HL-60/S4 (cell line): Measurements from ENCODE around the gene CTIF.

Experiments
- in situ Hi-C: fragments of 300-500 bp; cut with MboI; formaldehyde crosslinking; loops from 2 replicates; pipeline ENCODE4 v1.14.3; 2022; ENCODE audit warnings: low sequenced_read_pairs

CTIF gene

DNA sequence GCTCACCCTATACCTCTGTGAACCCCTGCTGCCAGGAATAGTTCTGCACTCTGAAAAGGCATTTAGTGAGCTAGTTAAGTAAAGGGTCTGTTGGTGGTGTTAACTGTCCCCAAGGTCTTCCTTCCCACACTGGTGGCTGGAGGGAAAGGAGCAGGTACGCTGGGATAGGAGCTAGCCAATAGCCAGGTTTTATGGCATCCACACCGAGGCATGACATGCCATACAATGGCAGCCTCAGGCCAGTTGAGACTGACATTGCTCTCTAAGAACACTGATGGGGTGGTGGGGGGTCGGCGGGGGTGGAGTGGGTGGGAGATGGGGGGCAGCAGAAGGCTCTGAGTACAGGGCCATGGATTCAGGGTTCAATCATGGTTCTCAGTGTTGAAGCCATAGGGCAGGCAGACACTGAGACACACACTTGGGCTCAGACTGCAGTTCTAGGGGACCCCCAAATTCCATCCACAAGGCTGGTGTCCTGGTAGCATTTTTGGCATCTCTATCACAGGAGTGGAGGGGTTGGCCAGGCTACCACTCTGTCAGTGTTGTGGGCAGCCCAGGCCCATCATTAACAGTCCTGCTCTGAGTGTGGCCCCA, 136.0 kb downstream of the CTIF start:
- in situ Hi-C loops, result loop anchor here (25.0 kb wide), 1 partner anchor 562 kb away; no protein-coding TSS in a partner anchor

DNA sequence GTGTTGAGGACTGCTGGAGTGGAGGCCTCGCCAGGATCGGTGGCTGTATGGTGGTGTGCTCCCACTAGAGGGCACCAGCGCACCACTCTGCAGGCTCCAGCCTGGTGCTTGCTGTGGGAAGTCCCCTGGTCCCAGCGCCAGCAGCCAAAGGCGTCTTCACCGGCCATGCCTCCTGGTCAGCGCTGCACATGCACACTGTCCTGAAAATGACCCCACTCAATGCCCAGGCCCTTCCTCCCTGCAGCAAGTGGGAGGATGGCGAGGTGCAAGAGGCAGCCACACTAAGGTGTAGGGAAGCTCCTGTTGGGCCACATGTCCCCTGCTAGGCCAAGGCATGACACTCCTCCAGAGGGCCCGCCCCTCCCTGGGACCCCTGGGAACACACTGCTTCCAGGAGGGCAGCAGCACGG, 136.5 kb downstream of the CTIF start:
- in situ Hi-C loops, result no loop called here

- in situ Hi-C loops, result no loop called here
These were observed 137.1 kb downstream of the CTIF start for GRCh38 chr18:48675912-48676311.

DNA sequence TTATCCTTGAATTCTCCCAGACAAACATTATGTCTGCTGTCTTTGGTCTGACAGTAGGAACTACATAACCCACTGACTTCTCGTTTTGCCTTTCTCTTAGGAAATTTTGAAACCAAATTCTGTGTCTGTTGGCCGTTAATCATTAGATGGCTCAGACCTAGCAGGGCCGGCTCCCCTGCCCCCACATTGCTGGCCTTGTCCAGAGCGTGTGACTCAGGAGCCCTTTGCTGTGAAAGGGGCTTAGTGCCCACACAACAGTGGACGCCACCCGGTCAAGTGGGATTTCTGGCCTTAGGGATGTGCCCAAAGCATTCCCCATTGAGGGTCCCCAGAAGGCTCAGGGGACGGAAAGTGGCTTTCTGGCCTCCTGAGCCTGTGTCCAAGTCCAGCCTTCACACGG, 137.5 kb downstream of the CTIF start:
- in situ Hi-C loops, result no loop called here

DNA sequence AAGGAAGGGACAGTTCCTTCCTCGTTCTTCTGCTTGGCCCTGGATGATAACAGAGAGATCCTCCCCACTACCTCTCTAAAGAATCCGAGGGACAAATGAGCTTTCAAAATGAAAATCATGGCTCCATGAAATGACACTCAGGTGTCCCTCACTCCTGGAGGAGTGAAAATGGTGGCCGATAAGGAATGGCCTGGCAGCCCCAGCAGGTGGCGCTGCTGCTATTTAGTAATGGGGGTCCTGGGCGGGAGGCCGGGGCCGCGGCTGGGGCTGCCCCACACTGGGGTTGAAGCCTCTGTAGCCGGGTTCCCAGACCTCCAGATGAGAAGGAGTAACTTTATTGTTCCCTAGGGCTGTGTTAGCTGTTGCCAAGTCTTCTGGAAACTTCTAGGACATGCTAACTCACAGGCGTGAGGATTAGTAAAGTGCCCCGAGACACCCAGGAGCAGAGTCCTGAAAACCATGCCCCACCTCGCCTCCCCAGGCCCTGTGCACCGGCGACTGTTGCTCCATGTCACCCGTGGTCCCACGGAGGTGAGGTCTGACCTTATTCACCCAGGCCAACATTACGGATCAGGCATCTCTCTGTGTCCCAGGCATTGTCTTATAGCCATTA, 138.0 kb downstream of the CTIF start:
- in situ Hi-C loops, result no loop called here

DNA sequence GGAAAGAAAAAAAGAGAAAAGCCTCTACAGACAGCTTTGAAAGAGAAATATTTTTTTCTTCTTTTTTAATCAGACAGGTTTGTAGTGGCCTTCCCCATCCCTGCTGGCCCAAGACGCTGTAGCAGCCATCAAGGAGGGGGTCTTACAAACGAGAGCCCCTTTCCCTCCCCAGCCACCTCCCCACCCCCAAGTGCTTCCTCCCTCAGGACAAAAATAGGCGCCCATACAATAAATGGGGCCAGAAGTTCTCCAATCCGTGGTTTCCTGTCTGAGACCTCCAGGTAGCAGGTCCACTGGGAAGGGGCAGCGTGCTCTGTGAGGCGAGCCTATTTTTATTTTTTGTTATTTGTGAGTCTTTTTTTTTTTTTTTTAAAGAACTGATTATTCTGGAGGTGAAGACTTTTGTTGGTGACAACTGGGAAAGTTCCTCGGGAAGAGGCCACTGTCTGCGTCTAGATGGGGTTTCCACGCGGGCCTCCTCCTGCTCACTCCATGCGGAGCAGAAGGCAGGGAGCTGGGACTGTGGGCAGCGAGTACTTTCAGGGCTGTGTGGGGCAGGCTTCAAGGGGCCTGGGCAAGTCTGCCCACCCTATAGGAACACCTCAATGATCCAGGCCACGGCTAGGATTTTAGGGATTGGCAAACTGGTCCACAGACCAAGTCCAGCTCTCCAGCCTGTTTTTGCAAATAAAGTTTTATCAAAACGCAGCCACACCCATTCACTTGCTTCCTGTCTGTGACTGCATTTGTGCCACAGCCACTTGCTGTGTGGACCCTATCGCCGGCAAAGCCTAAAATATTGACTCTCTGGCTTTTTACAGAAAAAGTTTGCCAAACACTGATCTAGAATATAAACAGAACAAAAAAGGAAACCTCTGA, 139.6 kb downstream of the CTIF start:
- in situ Hi-C loops, result no loop called here

GRCh38 chr18:48679236-48679635, 140.4 kb downstream of the CTIF start:
- in situ Hi-C loops, result no loop called here

GRCh38 chr18:48680339-48681250, 141.8 kb downstream of the CTIF start:
- in situ Hi-C loops, result no loop called here

- in situ Hi-C loops, result no loop called here
These were observed 143.9 kb downstream of the CTIF start for GRCh38 chr18:48682768-48683167.

- in situ Hi-C loops, result no loop called here
These were observed 144.4 kb downstream of the CTIF start for GRCh38 chr18:48683197-48683596.

- in situ Hi-C loops, result no loop called here
These were observed 144.8 kb downstream of the CTIF start for GRCh38 chr18:48683661-48684060.

DNA sequence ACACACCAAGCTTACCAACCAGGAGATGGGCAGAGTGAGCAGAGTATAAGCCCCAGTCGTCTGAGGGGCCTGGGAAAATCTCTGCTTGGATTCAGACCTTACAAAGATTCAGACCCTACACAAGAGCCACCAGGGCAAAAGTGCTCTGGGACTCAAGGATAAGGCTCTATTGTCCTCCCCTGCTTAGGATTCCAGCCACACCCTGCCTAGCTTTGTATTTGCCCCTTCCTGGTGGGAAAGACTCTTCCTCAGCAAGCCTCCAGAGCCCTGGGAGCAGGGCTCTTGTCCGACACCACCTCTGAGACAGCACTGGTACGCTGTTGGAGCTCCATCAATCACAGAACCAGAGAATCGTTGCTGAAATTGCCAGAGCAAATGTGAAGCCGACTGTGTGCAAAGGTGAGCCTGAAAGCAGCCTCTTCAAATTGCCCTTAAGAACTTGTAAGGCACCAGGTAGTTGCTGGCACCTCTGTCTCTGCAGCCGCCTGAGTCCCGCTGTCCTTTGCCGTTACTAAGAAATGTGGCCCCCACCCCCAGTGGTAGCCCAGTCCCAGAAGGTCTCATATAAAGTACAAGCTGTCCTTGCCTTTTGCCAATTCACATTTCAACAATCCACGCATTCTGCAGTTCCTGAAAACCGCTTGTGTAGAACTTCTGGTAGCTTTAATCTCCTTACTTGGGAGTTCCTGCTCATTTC, 148.7 kb downstream of the CTIF start:
- in situ Hi-C loops, result no loop called here

- in situ Hi-C loops, result no loop called here
These were observed 150.1 kb downstream of the CTIF start for GRCh38 chr18:48688961-48689360.

DNA sequence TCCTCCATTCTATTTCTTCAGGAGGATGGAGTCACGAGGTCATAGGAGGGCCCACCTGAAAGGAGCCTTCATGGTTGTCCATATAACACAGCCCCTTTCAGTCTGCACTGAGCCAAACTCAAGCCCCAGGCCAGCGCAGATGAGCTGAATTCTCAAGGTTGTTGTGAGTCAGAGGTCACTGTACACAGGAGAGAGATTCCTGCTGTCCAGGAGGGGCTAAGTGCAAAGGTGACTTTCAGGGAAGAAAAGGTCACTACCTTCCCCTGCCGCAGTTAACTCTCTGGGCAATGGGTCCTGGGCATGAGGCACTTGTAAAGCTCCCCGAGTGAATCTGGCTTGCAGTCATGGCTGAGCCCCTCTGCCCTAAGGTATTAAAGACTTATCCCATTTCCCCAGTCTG, 150.7 kb downstream of the CTIF start:
- in situ Hi-C loops, result no loop called here

- in situ Hi-C loops, result no loop called here
These were observed 151.7 kb downstream of the CTIF start for GRCh38 chr18:48690494-48690893.

DNA sequence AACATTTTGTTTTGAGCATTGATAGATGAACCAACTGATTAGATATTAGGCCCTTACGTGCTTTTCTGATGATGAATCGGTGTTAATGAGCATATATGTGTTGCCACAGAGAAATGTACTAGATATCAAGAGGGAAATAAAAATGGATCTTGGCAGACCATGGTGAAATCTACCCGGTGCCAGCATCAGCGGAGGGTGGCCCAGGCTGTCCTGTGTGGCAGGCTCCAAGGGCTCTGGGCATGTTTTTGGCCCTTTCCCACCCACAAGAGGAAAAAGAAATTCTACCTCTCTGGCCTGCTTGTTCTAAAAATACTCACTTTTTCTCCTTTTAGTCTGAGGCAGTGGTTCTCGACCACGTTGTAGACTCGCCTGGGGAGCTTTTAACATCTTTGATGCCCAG, 154.2 kb downstream of the CTIF start:
- in situ Hi-C loops, result no loop called here

GRCh38 chr18:48693625-48694262, 154.9 kb downstream of the CTIF start:
- in situ Hi-C loops, result no loop called here

DNA sequence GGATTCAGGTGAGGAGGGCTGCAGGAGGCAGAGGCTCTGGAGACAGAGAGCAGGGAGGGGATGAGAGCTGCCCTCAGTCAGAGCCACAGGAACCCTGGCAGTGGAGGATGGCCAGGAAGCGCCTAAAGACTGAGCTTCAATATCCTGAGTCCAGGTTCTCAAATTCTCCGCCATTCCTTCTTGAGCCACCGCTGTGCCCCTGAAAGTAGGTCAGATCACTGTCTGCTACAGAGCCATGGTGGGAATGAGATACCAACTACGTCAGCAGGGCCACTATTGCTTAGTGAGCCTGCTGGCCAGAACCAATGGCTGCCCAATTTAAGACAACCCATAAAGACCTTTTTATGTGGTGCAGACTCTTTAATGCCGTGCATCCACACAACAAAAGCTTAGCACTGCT, 155.5 kb downstream of the CTIF start:
- in situ Hi-C loops, result no loop called here

GRCh38 chr18:48695671-48696070, 156.8 kb downstream of the CTIF start:
- in situ Hi-C loops, result no loop called here

DNA sequence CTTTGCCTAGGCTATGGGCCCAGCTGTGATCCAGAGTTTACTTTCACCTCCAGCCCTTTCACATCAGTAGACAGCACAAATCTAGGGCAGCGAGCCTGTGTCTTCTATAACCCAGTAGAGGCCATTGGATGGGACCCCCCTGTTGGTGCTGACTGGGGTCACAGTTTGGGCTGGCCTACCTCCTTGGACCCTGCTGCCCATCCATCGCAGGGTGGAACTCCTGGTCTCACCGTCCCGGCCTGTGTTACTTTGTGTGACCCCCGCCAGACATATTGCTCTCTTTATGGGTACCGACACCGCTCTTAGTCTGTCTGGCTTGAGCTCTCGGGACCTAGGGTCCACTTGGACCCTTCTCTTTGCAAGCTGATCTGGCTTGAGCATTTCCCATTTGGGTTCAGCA, 157.4 kb downstream of the CTIF start:
- in situ Hi-C loops, result no loop called here
